Panc1 (cell line): ENCODE results near the gene KRTAP12-2.
"Not testable (repeated sequence)": the region's sequence is repeated elsewhere in the genome, so short reads cannot be mapped to it uniquely, and the experiment has no call there.

ENCODE experiments used
- CTCF ChIP-seq: fragments of 450-650 bp; IDR thresholded peaks from 2 replicates; pipeline ENCODE4 v1.5.1; 2017; ENCODE audit warnings: mild to moderate bottlenecking
- POLR2AphosphoS5 ChIP-seq: IDR thresholded peaks from 2 replicates; pipeline ENCODE4 v1.6.1; 2012; ENCODE audit warnings: mild to moderate bottlenecking, low read depth, low read length, moderate library complexity
- REST ChIP-seq, 2 experiments: IDR thresholded peaks; 2 replicates each; pipeline ENCODE4 v1.6.1; 2011 to 2012; ENCODE audit warnings: low read depth in 2 of 2, control low read depth in 1 of 2, low read length in 1 of 2, mild to moderate bottlenecking in 1 of 2, moderate library complexity in 1 of 2; ENCODE audit not compliant: insufficient read depth in 1 of 2
- SIN3A ChIP-seq: IDR thresholded peaks from 2 replicates; pipeline ENCODE4 v1.6.1; 2012; ENCODE audit warnings: low read depth, mild to moderate bottlenecking, low read length, moderate library complexity, borderline replicate concordance; ENCODE audit not compliant: insufficient read depth
- TCF7L2 ChIP-seq: IDR thresholded peaks from 2 replicates; pipeline ENCODE4 v1.6.1; 2011; ENCODE audit warnings: mild to moderate bottlenecking, low read depth, low read length, inconsistent platforms

- not testable (repeated sequence) for TF ChIP-seq CTCF; POLR2AphosphoS5; REST (IDR thresholded peaks at IDR 0.05; ENCODE audit: insufficient read depth in 1 of 2, low read depth in 2 of 2, low read length in 1 of 2); TCF7L2; SIN3A
Observed at GRCh38 chr21:44646366-44647221, 20.1 kb downstream of the KRTAP12-2 start, which contains the start of gene KRTAP10-11.
